Endodermal cell (in vitro differentiated cells): ENCODE data around the gene CTXN2. TPM values are rescaled to one million over a fixed set of nuclear protein-coding genes. Genes with fewer than 3 reads are reported as not detected.

Experiments
- DNase-seq: peaks from one replicate; pipeline ENCODE4 v3.0.0-alpha.2; 2017
- H3K27ac ChIP-seq: 2 replicates; pipeline ENCODE4 v1.5.1; 2013; ENCODE audit warnings: mild to moderate bottlenecking, low read depth, low read length, moderate library complexity
- H3K27me3 ChIP-seq: 2 replicates; pipeline ENCODE4 v1.6.1; 2013; ENCODE audit warnings: mild to moderate bottlenecking, low read length, moderate library complexity; ENCODE audit not compliant: insufficient read depth, control insufficient read depth, poor library complexity, severe bottlenecking
- H3K36me3 ChIP-seq: 2 replicates; pipeline ENCODE4 v1.7.0; 2013; ENCODE audit warnings: mild to moderate bottlenecking, low read length, moderate library complexity; ENCODE audit not compliant: control insufficient read depth, insufficient read depth
- H3K4me1 ChIP-seq: one replicate; pipeline ENCODE4 v1.7.0; 2013; ENCODE audit warnings: low read length; ENCODE audit not compliant: control insufficient read depth, insufficient read depth
- H3K4me3 ChIP-seq: 2 replicates; pipeline ENCODE4 v1.5.1; 2013; ENCODE audit warnings: mild to moderate bottlenecking, low read length, moderate library complexity
- H3K9ac ChIP-seq: 2 replicates; pipeline ENCODE4 v1.6.1; 2013; ENCODE audit warnings: mild to moderate bottlenecking, low read length, moderate library complexity; ENCODE audit not compliant: poor library complexity, severe bottlenecking; ENCODE audit errors: extremely low read depth
- H3K9me3 ChIP-seq: 2 replicates; pipeline ENCODE4 v1.6.1; 2013; ENCODE audit warnings: mild to moderate bottlenecking, low read length, moderate library complexity; ENCODE audit not compliant: control insufficient read depth
- H3K27ac Mint-ChIP-seq: 2 replicates; pipeline ENCODE4 v1.8.0; 2020; ENCODE audit warnings: mixed read lengths
- H3K27me3 Mint-ChIP-seq: 2 replicates; pipeline ENCODE4 v1.8.0; 2021; ENCODE audit warnings: mild to moderate bottlenecking, mixed read lengths; ENCODE audit not compliant: insufficient read depth
- H3K36me3 Mint-ChIP-seq: 2 replicates; pipeline ENCODE4 v1.8.0; 2020; ENCODE audit warnings: low read depth, mixed read lengths
- H3K4me1 Mint-ChIP-seq: 2 replicates; pipeline ENCODE4 v1.8.0; 2020; ENCODE audit warnings: mixed read lengths
- H3K4me3 Mint-ChIP-seq: 2 replicates; pipeline ENCODE4 v1.8.0; 2020; ENCODE audit warnings: mild to moderate bottlenecking, moderate library complexity, mixed read lengths
- H3K9me3 Mint-ChIP-seq: 2 replicates; pipeline ENCODE4 v1.8.0; 2020; ENCODE audit warnings: mild to moderate bottlenecking, mixed read lengths
- CTCF ChIP-seq: fragments of 200-600 bp; sonication (generic); conservative IDR thresholded peaks from 2 replicates; pipeline ENCODE4 v1.5.0; 2021; ENCODE audit warnings: antibody characterized with exemption, mild to moderate bottlenecking
- WGBS, 2 experiments: methylation state at CpG; one replicate each; pipeline versions ENCODE4 v1.1.5 to v1.1.7; 2013; ENCODE audit warnings: missing lambda C conversion rate in 2 of 2, mixed read lengths in 1 of 2; ENCODE audit not compliant: insufficient coverage in 1 of 2, insufficient read length in 1 of 2; 5-methylcytosine and 5-hydroxymethylcytosine counted together
- total RNA-seq, 2 donors: library from RNA; stranded (reverse); fragmentation: NEBNext Ultra II Directional in 1 of 2; extraction: Animal tissue kit (Norgen Biotek cat#: 25700) in 1 of 2; gene quantifications; 2 replicates in 1 of 2; 3 replicates in 1 of 2; pipeline ENCODE4 v1.2.1, GENCODE V29; 2021

Gene CTXN2
- total RNA-seq, 2 donors from 2014 or later: 0.13 TPM; not detected in 1

GRCh38 chr15:48190932-48191573, 412 bp upstream of the CTXN2 start:
- Mint-ChIP-seq H3K4me3 (peak overlapping the region; percentile 3), H3K27ac (no peak overlapping the region), H3K36me3 (no peaks in the 10 kb centered on the region), H3K9me3 (no peaks in the 10 kb centered on the region), H3K27me3 (peaks cover 4% of the 10 kb centered on the region), H3K4me1 (peaks cover 13% of the 10 kb centered on the region)
- H3K36me3 ChIP-seq: no peaks in the 10 kb centered on the region
- TF ChIP-seq CTCF: no peak
- H3K4me3 ChIP-seq: peak overlapping the region; percentile 69
- H3K4me1 ChIP-seq: no peaks in the 10 kb centered on the region
- no peak overlapping the region for H3K27ac ChIP-seq
- H3K9me3 ChIP-seq: no peaks in the 10 kb centered on the region
- no peak overlapping the region for H3K9ac ChIP-seq
- DNase-seq: peak; percentile 97
- WGBS, 2 experiments: 6 to 20% methylated on average over 5 to 12 of the region's 15 CpGs
- peaks cover 45% of the 10 kb centered on the region for H3K27me3 ChIP-seq

GRCh38 chr15:48202068-48202467, 10.6 kb downstream of the CTXN2 start:
- no peak for DNase-seq
- no peak overlapping the region for H3K4me3 Mint-ChIP-seq
- no peaks in the 10 kb centered on the region for H3K9me3 ChIP-seq
- H3K27me3 ChIP-seq: no peaks in the 10 kb centered on the region
- no peak overlapping the region for H3K27ac ChIP-seq
- H3K4me1 Mint-ChIP-seq: no peaks in the 10 kb centered on the region
- H3K4me1 ChIP-seq: no peaks in the 10 kb centered on the region
- no peaks in the 10 kb centered on the region for H3K36me3 Mint-ChIP-seq
- no peak overlapping the region for H3K4me3 ChIP-seq
- WGBS, 2 experiments: 69% methylated on average over 1 of the region's 1 CpG; no CpG with 5 or more reads in 1 of the 2 experiments
- H3K27ac Mint-ChIP-seq: no peak overlapping the region
- no peaks in the 10 kb centered on the region for H3K36me3 ChIP-seq
- H3K9ac ChIP-seq: no peak overlapping the region
- no peak for TF ChIP-seq CTCF
- H3K27me3 Mint-ChIP-seq: peaks cover 3% of the 10 kb centered on the region
- no peaks in the 10 kb centered on the region for H3K9me3 Mint-ChIP-seq

- no peaks in the 10 kb centered on the region for H3K4me1 Mint-ChIP-seq
- peaks cover 3% of the 10 kb centered on the region for H3K27me3 Mint-ChIP-seq
- no peak within 1 kb of the TSS for H3K9ac ChIP-seq
- H3K27me3 ChIP-seq: no peaks in the 10 kb centered on the region
- no peak within 1 kb of the TSS for H3K4me3 ChIP-seq
- H3K36me3 Mint-ChIP-seq: no peaks in the 10 kb centered on the region
- no peak for TF ChIP-seq CTCF
- WGBS, 2 experiments: 100% methylated on average over 1 of the region's 1 CpG; no CpG with 5 or more reads in 1 of the 2 experiments
- no peak within 1 kb of the TSS for H3K27ac Mint-ChIP-seq
- H3K36me3 ChIP-seq: no peaks in the 10 kb centered on the region
- H3K9me3 ChIP-seq: no peaks in the 10 kb centered on the region
- DNase-seq: no peak
- no peak within 1 kb of the TSS for H3K4me3 Mint-ChIP-seq
- no peak within 1 kb of the TSS for H3K27ac ChIP-seq
- no peaks in the 10 kb centered on the region for H3K9me3 Mint-ChIP-seq
- no peaks in the 10 kb centered on the region for H3K4me1 ChIP-seq
Measured at GRCh38 chr15:48205981-48206380, 14.5 kb downstream of the CTXN2 start, which contains the start of gene SLC12A1. SLC12A1 (plus strand) TSS chr15:48206302; CDS start chr15:48207720, 1,418 bp downstream.
